WERI-Rb-1 (cell line): ENCODE measurements around the gene ABLIM3.

Source experiments
- DNase-seq: peaks from one replicate; pipeline ENCODE4 v3.0.0-alpha.2; 2020
- H3K27ac ChIP-seq: fragments of 250-450 bp; sonication (Bioruptor Pico); 2 replicates; pipeline ENCODE4 v1.5.1; 2020; ENCODE audit warnings: mild to moderate bottlenecking, moderate library complexity
- H3K27me3 ChIP-seq: fragments of 250-450 bp; sonication (Bioruptor Pico); 2 replicates; pipeline ENCODE4 v1.5.1; 2021; ENCODE audit warnings: mild to moderate bottlenecking, low read depth, moderate library complexity; ENCODE audit not compliant: insufficient read depth, severe bottlenecking
- H3K36me3 ChIP-seq: fragments of 250-450 bp; sonication (Bioruptor Pico); 2 replicates; pipeline ENCODE4 v1.5.1; 2020; ENCODE audit warnings: mild to moderate bottlenecking, moderate library complexity
- H3K4me3 ChIP-seq: 2 replicates; pipeline ENCODE4 v1.5.1; 2011; ENCODE audit warnings: low read depth, mild to moderate bottlenecking, control low read depth, low read length
- H3K9me3 ChIP-seq: fragments of 250-450 bp; sonication (Bioruptor Pico); 2 replicates; pipeline ENCODE4 v1.5.1; 2021; ENCODE audit warnings: mild to moderate bottlenecking, moderate library complexity; ENCODE audit not compliant: severe bottlenecking
- CTCF ChIP-seq: IDR thresholded peaks from 2 replicates; pipeline ENCODE4 v1.5.1; 2011; ENCODE audit warnings: low read depth, mild to moderate bottlenecking, control low read depth, inconsistent platforms, low read length

ABLIM3 gene

GRCh38 chr5:149221326-149221725 lies 80.0 kb downstream of the ABLIM3 start:
- Histone ChIP-seq H3K4me3 (no peak overlapping the region), H3K27me3 (peaks cover 71% of the 10 kb centered on the region), H3K36me3 (no peaks in the 10 kb centered on the region), H3K27ac (no peak overlapping the region), H3K9me3 (no peaks in the 10 kb centered on the region)
- DNase-seq, result no peak
- no peak for TF ChIP-seq CTCF

GRCh38 chr5:149221731-149222342 lies 80.5 kb downstream of the ABLIM3 start:
- H3K4me3 ChIP-seq, result no peak overlapping the region
- no peak for DNase-seq

GRCh38 chr5:149223081-149223848 lies 82.0 kb downstream of the ABLIM3 start:
- TF ChIP-seq CTCF, result no peak
- Histone ChIP-seq H3K36me3 (no peaks in the 10 kb centered on the region), H3K4me3 (no peak overlapping the region), H3K27me3 (peaks cover 64% of the 10 kb centered on the region), H3K27ac (no peak overlapping the region), H3K9me3 (no peaks in the 10 kb centered on the region)
- no peak for DNase-seq

More at GRCh38 chr5:149221731-149222342, 80.5 kb downstream of the ABLIM3 start:
- Histone ChIP-seq H3K36me3 (no peaks in the 10 kb centered on the region), H3K27ac (no peak overlapping the region), H3K9me3 (no peaks in the 10 kb centered on the region), H3K27me3 (peaks cover 67% of the 10 kb centered on the region)
- TF ChIP-seq CTCF, result no peak

- Histone ChIP-seq H3K4me3 (no peak overlapping the region), H3K9me3 (no peaks in the 10 kb centered on the region), H3K27ac (no peak overlapping the region), H3K27me3 (peaks cover 64% of the 10 kb centered on the region), H3K36me3 (no peaks in the 10 kb centered on the region)
- DNase-seq, result no peak
- no peak for TF ChIP-seq CTCF
Observed at GRCh38 chr5:149224282-149224681, 83.0 kb downstream of the ABLIM3 start.

GRCh38 chr5:149227168-149227826 lies 86.0 kb downstream of the ABLIM3 start:
- Histone ChIP-seq H3K27ac (no peak overlapping the region), H3K9me3 (no peaks in the 10 kb centered on the region), H3K36me3 (no peaks in the 10 kb centered on the region), H3K4me3 (no peak overlapping the region), H3K27me3 (peaks cover 68% of the 10 kb centered on the region)
- no peak for DNase-seq
- TF ChIP-seq CTCF, result no peak
